Amygdala (tissue), 56 donors: ENCODE results near the gene PTPRN2.
"Not testable (repeated sequence)": the region's sequence is repeated elsewhere in the genome, so short reads cannot be mapped to it uniquely, and the experiment has no call there.

Experiments used
- DNase-seq, 56 donors: peaks; one replicate each; lab custom pipeline; 2025; lab: John Stamatoyannopoulos, UW

The PTPRN2 gene

GRCh38 chr7:157609932-157610640 lies 977.5 kb downstream of the PTPRN2 start:
- DNase-seq: no peak

GRCh38 chr7:157609516-157609915 lies 978.1 kb downstream of the PTPRN2 start:
- DNase-seq: no peak

GRCh38 chr7:157607218-157607617 lies 980.4 kb downstream of the PTPRN2 start:
- no peak for DNase-seq

GRCh38 chr7:157606140-157606539 lies 981.5 kb downstream of the PTPRN2 start:
- DNase-seq: no peak

- no peak for DNase-seq
These were observed 982.0 kb downstream of the PTPRN2 start for GRCh38 chr7:157605638-157606037.

- peak in 1 of 56 donors; percentile 24 for DNase-seq
These were observed 982.8 kb downstream of the PTPRN2 start for GRCh38 chr7:157604661-157605381.

GRCh38 chr7:157603716-157604115 lies 983.9 kb downstream of the PTPRN2 start:
- no peak for DNase-seq

GRCh38 chr7:157603005-157603404 lies 984.6 kb downstream of the PTPRN2 start:
- no peak for DNase-seq

GRCh38 chr7:157602581-157602980 lies 985.0 kb downstream of the PTPRN2 start:
- DNase-seq: no peak

GRCh38 chr7:157602156-157602555 lies 985.5 kb downstream of the PTPRN2 start:
- DNase-seq: no peak

GRCh38 chr7:157601530-157601929 lies 986.1 kb downstream of the PTPRN2 start:
- peak in 43 of 56 donors; percentile 6 to 84 (median 57) for DNase-seq

- no peak for DNase-seq
These were observed 988.1 kb downstream of the PTPRN2 start for GRCh38 chr7:157599491-157599890.

- no peak for DNase-seq
These were observed 990.1 kb downstream of the PTPRN2 start for GRCh38 chr7:157597562-157597961.

GRCh38 chr7:157596881-157597280 lies 990.7 kb downstream of the PTPRN2 start:
- no peak for DNase-seq

- no peak for DNase-seq
These were observed 991.2 kb downstream of the PTPRN2 start for GRCh38 chr7:157596471-157596870.

- DNase-seq: no peak
These were observed 991.6 kb downstream of the PTPRN2 start for GRCh38 chr7:157596026-157596425.

GRCh38 chr7:157595086-157595855 lies 992.4 kb downstream of the PTPRN2 start:
- DNase-seq: no peak

- no peak for DNase-seq
These were observed 993.3 kb downstream of the PTPRN2 start for GRCh38 chr7:157594306-157594705.

GRCh38 chr7:157593541-157593940 lies 994.1 kb downstream of the PTPRN2 start:
- DNase-seq: no peak

- DNase-seq: not testable (repeated sequence)
These were observed 994.8 kb downstream of the PTPRN2 start for GRCh38 chr7:157592636-157593320.

- DNase-seq: no peak
These were observed 997.1 kb downstream of the PTPRN2 start for GRCh38 chr7:157590526-157590925.
